Erythroblast (primary cell): ENCODE data around the gene ATP8B3.
"Not testable (repeated sequence)": the region's sequence is repeated elsewhere in the genome, so short reads cannot be mapped to it uniquely, and the experiment has no call there.

ENCODE experiments used
- DNase-seq, 2 experiments: peaks; one replicate each; lab custom pipeline; 2025; lab: John Stamatoyannopoulos, UW
- GATA1 ChIP-seq: IDR thresholded peaks from 2 replicates; pipeline ENCODE4 v1.6.1; 2011; ENCODE audit warnings: low read depth, mild to moderate bottlenecking, control low read depth, low read length, moderate library complexity
- POLR2A ChIP-seq: IDR thresholded peaks from 2 replicates; pipeline ENCODE4 v1.6.1; 2011; ENCODE audit warnings: mild to moderate bottlenecking, low read length

ATP8B3 gene

DNA sequence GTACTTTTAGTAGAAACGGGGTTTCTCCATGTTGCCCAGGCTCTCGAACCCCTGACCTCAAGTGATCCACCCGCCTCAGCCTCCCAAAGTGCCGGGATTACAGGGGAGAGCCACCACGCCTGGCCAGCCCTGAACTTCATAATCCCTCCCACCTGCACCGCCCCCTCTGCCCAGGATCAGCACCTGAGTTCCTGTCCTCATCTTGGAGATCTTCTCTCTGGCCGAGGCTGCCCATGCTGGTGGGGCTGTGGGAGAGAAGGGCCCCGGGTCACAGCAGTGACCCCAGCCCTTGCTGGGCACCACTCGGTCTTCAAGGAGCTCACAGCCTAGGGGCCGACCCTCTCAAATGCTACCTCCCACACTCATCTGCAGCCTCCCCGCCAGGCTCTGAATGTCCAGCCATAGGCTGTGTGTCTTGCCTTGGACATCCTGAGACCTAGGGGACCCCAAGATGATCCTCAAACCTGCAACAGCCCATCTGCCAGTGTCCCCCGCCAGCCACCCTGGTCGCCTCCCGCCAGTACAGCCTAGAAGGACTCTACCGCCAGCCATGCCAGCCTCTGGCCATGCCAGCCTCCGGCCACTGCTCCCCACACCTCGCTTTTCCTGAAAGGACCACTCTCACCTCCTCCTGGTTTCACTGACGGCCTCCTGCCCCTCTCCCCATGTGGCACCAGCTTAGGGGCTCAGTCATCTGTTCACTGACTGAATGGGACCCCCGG is 1.5 kb downstream of the ATP8B3 start:
- DNase-seq = no peak
- TF ChIP-seq GATA1 = no peak
- TF ChIP-seq POLR2A = no peak

DNA sequence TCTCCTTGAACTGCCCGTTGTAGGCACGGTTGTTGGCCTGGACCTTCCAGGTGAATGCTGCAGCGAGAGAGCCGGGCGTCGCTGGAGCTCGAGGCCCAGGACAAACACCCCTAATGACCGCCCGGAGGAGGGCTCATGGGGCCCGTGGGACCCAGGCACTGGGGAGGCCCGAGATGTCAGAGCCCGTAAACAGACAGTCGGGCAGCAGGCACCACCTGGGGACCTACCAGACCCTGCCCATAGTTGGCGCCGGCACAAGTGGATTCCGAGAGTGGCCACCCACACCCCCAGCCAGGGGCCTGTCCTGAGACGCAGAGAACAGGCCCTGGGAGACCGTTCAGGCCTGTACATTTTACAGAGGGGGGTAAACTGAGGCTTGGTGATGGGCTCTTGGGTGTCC is 2.4 kb downstream of the ATP8B3 start:
- no peak for DNase-seq
- TF ChIP-seq GATA1 (no peak), POLR2A (no peak)

DNA sequence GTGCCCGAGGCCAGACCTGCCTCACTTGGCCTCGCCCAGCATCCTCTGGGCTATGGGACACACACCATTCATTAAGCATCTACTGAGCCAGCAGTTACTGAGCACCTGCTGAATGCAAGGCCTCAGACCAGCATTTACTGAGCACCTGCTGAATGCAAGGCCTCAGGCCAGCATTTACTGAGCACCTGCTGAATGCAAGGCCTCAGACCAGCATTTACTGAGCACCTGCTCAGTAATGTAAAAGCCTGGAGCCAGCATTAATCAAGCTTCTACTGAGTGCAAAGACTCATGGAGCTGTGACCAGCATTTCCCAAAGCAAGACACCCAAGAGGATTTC is 3.7 kb downstream of the ATP8B3 start:
- no peak for DNase-seq
- TF ChIP-seq GATA1 = no peak
- TF ChIP-seq POLR2A = no peak

DNA sequence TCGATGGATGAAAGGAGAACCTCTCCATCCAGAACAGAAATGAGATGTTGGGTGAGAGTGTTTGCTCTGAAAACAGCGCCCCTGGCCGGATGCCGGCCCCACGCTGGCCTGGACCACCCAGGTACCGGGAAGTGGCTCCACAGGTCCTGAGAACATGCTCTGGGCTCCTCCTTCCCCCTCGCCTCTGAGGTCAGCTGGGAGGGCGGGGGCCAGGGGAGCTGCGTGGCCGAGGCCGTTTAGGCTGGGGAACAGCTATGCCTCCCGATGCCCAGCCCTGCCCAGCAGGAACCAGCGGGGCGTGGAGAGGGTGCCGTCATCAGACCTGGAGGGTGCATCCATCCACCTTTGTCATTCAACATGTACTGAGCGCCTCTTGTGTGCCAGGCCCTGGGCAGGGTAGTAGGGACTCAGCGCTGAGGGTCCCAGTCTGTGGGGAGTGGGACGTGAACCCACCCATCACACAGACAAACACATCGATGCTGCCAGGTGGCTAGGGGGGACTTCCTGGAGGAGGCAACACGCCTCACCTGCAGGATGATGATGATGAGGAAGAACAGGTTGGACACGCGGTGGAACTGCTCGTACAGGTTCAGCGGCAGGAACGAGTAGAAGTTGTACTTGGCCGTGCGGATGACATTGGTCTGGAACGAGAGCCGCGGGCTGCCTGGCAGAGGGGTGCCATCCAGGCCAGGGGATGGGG is 4.2 kb downstream of the ATP8B3 start:
- DNase-seq = no peak
- TF ChIP-seq POLR2A (no peak), GATA1 (no peak)

DNA sequence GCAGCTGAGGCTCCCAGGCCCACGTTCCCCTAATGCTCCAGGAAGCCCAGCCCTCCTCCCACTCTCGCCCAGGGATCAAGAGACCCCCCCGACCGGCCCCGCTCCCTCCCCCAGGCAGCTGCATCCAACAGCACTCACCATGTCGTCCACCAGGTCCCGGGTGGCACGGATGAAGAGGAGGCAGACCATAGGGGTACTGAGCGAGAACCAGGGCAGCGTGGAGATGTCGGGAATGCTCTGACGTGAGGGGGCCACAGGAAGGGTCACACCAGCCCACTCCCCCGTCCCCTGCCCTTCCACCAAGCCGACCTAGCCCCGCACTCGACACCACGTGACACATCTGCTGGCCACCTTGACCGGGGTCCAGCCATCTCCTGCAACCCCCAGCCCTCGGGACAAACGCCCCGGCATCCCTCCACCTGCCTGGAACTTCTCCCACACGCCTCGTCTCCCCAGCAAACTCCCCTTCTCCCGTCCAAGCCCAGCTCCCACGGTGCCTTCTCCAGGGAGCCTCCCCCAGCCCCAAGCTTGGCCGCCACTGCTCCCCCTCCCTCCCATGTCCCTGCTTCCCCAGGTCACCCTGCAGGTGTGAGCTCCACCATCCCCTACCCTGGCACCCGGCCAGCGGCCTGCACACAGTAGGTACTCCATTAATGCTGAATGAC is 4.9 kb downstream of the ATP8B3 start:
- DNase-seq = no peak
- TF ChIP-seq POLR2A (no peak), GATA1 (no peak)

DNA sequence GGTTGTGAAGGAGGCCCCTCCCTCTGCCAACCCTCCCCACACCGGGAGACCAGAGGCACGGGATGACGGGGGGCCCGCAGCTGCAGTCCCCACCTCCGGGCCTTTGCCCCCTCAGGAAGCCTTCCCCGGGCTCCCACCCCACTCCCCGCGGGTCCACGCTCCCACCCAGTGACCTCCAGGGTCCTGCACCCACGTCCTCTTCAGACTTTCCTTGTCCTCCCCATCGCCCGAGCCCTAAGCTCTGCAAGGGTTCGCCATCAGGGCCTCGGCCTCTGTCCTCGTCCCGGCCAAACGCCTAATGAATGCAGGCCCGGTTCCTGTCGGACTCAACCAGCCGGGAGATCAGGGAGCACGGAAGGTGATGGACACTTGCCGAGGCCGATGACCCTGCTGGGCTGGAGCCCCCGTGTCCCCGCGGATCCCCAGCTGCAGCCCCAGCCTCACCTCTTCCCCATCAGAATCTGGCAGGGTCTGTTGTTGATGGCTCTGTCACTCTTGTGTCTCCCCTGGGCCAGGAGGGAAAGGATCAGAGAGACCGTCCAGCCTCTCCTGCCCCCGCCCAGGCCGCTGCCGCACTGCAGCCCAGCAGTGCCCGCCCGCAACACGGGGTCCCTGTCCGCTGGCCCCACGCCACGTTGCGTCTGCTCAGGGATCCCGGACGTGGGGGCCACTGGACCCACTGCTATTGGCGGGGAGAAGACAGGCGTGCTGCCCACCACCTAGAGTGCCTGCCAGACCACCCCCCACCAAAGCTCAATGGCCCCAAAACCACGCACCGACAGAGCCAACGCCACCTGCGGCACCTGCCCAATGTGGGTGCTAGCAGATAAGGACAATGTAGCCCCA is 5.7 kb downstream of the ATP8B3 start:
- TF ChIP-seq GATA1 (no peak), POLR2A (no peak)

DNA sequence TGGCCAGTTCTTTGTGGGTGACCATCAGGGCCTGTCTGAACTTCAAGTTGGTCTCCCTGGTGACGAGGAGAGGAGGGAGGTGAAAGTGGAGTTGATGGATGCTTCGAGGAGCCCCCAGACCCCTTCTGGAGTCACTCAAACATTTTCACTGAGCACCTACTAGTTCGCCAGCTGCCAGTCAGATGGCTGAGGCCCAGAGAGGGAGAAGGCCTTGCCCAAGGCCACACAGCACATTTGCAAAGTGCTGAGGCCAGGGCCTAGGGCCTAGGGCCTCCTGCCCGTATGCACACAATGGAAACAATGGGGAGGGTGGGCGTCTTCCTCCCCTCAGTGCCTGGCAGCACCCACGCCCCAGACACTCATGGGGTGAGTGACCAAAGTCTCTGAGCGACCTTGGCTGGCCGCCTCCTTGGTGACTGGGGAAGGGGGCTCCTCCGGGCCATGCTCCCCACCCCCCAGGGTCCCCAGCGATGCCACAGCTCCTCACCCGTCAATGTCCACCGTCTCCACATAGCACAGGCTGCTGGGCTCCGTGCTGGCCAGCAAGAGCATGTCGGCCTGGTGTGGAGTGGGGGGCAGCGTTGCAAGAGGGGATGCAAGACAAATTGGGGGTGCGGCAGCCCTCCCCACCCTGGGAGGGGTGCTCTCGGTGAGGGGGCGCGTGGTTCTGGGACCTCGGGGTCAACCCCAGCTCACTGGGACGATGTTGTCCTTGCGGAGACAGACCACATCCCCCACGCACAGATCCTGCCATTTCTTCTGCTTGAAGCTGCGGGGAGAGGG is 6.5 kb downstream of the ATP8B3 start:
- TF ChIP-seq POLR2A = no peak
- no peak for TF ChIP-seq GATA1

More for the DNA sequence above, 5.7 kb downstream of the ATP8B3 start:
- DNase-seq = no peak

DNA sequence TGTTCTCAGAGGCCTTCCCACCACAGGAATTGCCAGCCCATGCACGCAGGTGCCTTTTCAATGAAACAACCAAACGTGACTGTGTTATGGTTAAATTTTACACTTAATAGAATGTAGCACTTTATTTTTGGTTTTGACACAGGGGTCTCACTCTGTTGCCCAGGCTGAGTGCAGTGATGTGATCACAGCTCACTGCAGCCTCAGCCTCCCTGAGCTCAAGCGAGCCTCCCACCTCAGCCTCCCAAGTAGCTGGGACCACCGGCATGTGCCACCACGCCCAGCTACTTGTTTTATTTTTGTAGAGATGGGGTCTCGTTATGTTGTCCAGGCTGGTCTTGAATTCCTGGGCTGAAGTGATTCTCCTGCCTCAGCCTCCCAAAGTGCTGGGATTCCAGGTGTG is 7.2 kb downstream of the ATP8B3 start:
- no peak for TF ChIP-seq POLR2A
- TF ChIP-seq GATA1 = no peak
- DNase-seq = no peak

More for the DNA sequence above, 6.5 kb downstream of the ATP8B3 start:
- DNase-seq = no peak

DNA sequence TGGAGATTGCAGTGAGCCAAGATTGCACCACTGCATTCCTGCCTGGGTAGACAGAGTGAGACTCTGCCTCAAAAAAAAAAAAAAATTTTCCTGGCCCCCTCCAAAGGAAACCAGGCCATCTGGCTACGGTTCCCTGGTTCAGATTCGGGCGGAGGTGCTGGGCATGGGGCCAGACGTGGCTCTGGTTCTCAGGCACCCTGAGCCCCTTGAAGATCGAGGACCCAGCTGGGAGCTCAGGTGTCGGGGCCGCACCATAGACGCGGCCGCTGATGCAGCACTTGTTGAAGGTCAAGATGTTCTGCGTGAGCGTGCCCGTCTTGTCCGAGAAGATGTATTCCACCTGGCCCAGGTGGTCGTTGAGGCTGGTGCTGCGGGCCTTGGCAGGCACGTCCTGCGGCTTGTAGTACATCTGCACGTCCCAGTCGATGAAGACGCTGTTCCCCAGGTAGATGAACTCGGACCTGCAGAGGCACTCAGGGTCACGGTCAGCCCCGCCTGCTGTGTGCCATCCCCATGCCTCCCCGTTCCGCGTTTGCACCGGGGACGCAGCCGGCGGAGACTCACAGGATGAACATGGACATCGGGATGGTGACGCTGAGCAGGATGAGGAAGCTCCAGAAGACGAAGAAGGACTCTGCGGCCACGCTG is 12.3 kb downstream of the ATP8B3 start:
- no peak for DNase-seq
- no peak for TF ChIP-seq GATA1
- no peak for TF ChIP-seq POLR2A

DNA sequence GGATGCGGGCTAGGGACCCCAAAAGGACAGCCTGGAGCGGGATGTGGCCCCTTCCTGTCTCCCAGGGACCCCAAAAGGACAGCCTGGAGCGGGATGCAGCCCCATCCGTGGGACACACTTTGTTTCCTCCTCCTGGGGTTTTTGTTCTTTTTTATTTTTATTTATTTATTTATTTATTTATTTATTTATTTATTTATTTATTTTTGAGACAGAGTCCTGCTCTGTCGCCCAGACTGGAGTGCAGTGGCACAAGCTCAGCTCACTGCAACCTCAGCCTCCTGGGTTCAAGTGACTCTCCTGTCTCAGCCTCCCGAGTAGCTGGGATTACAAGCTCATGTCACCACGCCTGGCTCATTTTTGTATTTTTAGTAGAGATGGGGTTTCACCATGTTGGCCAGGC is 14.8 kb downstream of the ATP8B3 start:
- not testable (repeated sequence) for DNase-seq

DNA sequence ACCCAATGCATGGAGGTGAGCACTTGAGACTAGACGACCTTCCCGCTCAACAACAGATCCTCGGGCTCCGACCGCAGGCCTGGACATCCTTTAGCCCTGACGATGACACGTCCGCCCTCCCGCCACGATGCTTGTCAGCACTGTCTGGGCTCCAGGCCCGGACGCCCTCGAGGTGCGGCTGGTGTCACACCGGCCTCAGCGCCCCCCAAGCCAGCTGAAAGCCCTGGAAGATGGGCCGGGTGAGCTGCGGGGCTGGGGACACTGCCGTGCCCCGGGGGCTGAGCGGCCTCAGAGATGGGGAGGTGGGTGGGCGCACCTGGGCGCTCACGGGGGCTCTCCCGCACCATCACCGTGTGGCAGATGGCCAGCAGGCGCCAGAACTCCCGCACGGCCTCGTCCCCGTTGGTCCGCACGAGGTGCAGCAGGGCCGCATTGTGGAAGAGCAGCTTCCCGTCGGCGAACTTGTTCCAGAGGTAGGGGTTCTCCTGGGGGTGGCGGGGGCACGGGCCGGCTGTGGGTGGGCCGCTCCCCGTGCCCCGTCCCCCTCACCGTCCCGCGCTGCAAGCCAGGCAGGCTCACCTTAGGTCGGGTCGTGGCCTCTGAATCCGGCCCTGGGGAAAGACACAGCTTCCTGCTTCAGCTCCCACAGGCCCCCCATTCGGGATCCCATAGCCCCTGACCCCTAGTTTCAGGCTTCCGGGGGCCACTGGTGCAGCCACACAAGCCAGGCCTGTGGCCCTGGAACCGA is 15.5 kb downstream of the ATP8B3 start:
- TF ChIP-seq GATA1 (no peak), POLR2A (no peak)
- DNase-seq = no peak
